Measurements from ENCODE around the gene PRLR. TPM values are rescaled to one million over a fixed set of nuclear protein-coding genes. Genes with fewer than 3 reads are reported as not detected.

Gene PRLR
- total RNA-seq, 1 donor from 2014 or later = 0.93 TPM

DNA sequence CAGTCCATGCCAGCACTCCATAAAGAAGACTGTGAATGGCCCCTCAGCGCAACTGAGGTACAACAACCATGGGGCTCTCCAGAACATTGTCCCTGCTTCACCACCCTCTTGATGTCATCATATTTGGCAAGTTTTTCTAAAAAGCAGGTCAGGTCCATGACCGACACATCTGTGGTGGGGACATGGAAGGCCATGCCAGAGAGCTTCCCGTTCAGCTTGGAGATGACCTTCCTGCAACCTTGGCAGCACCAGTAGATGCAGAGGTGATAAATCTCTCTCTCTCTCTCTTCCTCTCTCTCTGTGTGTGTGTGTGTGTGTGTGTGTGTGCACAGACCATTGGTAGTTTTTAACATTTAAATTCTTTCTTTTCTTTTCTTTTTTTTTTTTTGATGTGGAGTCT lies 147.1 kb downstream of the PRLR start:
- no peak overlapping the region for H3K27ac ChIP-seq (ENCODE audit: low read depth, low read length)
- H3K36me3 ChIP-seq (ENCODE audit: insufficient read depth, low read length) = no peaks in the 10 kb centered on the region
- peaks cover 4% of the 10 kb centered on the region for H3K9me3 Mint-ChIP-seq (ENCODE audit: unreplicated experiment)
- H3K79me2 ChIP-seq (ENCODE audit: insufficient read depth, low read length) = no peaks in the 10 kb centered on the region
- no peaks in the 10 kb centered on the region for H3K36me3 Mint-ChIP-seq (ENCODE audit: low read depth, unreplicated experiment)
- peaks cover 7% of the 10 kb centered on the region for H3K4me1 Mint-ChIP-seq (ENCODE audit: low read depth, unreplicated experiment)
- H3K4me3 ChIP-seq (ENCODE audit: insufficient read depth, low read depth, low read length) = no peak overlapping the region
- no peaks in the 10 kb centered on the region for H3K9me3 ChIP-seq (ENCODE audit: insufficient read depth, low read depth, low read length)
- no peak overlapping the region for H3K4me3 Mint-ChIP-seq (ENCODE audit: unreplicated experiment)
- no peaks in the 10 kb centered on the region for H3K27me3 ChIP-seq (ENCODE audit: insufficient read depth, low read length)
- no peak overlapping the region for H3K4me2 ChIP-seq (ENCODE audit: low read length)
- TF ChIP-seq, protein P1, sequence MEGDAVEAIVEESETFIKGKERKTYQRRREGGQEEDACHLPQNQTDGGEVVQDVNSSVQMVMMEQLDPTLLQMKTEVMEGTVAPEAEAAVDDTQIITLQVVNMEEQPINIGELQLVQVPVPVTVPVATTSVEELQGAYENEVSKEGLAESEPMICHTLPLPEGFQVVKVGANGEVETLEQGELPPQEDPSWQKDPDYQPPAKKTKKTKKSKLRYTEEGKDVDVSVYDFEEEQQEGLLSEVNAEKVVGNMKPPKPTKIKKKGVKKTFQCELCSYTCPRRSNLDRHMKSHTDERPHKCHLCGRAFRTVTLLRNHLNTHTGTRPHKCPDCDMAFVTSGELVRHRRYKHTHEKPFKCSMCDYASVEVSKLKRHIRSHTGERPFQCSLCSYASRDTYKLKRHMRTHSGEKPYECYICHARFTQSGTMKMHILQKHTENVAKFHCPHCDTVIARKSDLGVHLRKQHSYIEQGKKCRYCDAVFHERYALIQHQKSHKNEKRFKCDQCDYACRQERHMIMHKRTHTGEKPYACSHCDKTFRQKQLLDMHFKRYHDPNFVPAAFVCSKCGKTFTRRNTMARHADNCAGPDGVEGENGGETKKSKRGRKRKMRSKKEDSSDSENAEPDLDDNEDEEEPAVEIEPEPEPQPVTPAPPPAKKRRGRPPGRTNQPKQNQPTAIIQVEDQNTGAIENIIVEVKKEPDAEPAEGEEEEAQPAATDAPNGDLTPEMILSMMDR (IDR thresholded peaks at IDR 0.05; ENCODE audit: insufficient read depth, low read depth, low read length) = no peak
- no peak for TF ChIP-seq EZH2 (IDR thresholded peaks at IDR 0.05; ENCODE audit: insufficient read depth, low read length)
- DNase-seq (ENCODE audit: low read depth) (no peak), FAIRE-seq (no peak)
- H3K9ac ChIP-seq (ENCODE audit: low read length) = no peak overlapping the region
- peaks cover 6% of the 10 kb centered on the region for H3K4me1 ChIP-seq (ENCODE audit: insufficient read depth, low read length)
- H2AFZ ChIP-seq (ENCODE audit: low read depth, low read length) = no peak overlapping the region
- H3K27me3 Mint-ChIP-seq (ENCODE audit: low read depth, unreplicated experiment) = peaks cover 14% of the 10 kb centered on the region
- H3K27ac Mint-ChIP-seq (ENCODE audit: unreplicated experiment) = no peak overlapping the region
- no peaks in the 10 kb centered on the region for H4K20me1 ChIP-seq (ENCODE audit: insufficient read depth, low read length)

DNA sequence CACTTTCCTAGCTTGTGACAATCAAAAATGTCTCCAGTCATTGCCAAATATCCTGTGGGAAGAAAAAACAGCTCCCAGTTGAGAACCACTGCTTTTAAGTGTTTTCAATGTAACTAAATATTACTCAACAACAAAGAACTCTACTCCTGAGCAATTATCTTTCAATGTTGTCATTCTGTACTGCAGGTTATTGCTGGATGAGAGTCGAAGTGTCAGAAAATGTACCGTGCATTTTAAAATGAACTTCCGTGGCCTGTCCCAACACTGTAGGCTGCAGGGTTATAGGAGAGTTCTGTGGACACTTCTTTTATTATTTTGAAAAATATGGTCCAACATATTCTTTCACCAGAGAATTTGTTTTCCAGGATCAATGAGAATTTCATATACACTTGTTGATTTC lies 147.8 kb downstream of the PRLR start:
- H3K4me1 ChIP-seq (ENCODE audit: insufficient read depth, low read length) = no peaks in the 10 kb centered on the region
- DNase-seq (ENCODE audit: low read depth) (no peak), FAIRE-seq (no peak)
- no peak overlapping the region for H3K9ac ChIP-seq (ENCODE audit: low read length)
- H3K4me2 ChIP-seq (ENCODE audit: low read length) = no peak overlapping the region
- H3K27ac ChIP-seq (ENCODE audit: low read depth, low read length) = no peak overlapping the region
- H3K79me2 ChIP-seq (ENCODE audit: insufficient read depth, low read length) = no peaks in the 10 kb centered on the region
- H3K27me3 Mint-ChIP-seq (ENCODE audit: low read depth, unreplicated experiment) = peaks cover 14% of the 10 kb centered on the region
- H3K4me1 Mint-ChIP-seq (ENCODE audit: low read depth, unreplicated experiment) = peaks cover 2% of the 10 kb centered on the region
- H3K9me3 Mint-ChIP-seq (ENCODE audit: unreplicated experiment) = peaks cover 4% of the 10 kb centered on the region
- no peaks in the 10 kb centered on the region for H4K20me1 ChIP-seq (ENCODE audit: insufficient read depth, low read length)
- H3K36me3 ChIP-seq (ENCODE audit: insufficient read depth, low read length) = no peaks in the 10 kb centered on the region
- no peak overlapping the region for H3K27ac Mint-ChIP-seq (ENCODE audit: unreplicated experiment)
- H3K4me3 ChIP-seq (ENCODE audit: insufficient read depth, low read depth, low read length) = no peak overlapping the region
- no peak overlapping the region for H2AFZ ChIP-seq (ENCODE audit: low read depth, low read length)
- no peaks in the 10 kb centered on the region for H3K36me3 Mint-ChIP-seq (ENCODE audit: low read depth, unreplicated experiment)
- TF ChIP-seq, protein P1 (IDR thresholded peaks at IDR 0.05; ENCODE audit: insufficient read depth, low read depth, low read length) = no peak
- TF ChIP-seq EZH2 (IDR thresholded peaks at IDR 0.05; ENCODE audit: insufficient read depth, low read length) = no peak
- H3K27me3 ChIP-seq (ENCODE audit: insufficient read depth, low read length) = no peaks in the 10 kb centered on the region
- H3K4me3 Mint-ChIP-seq (ENCODE audit: unreplicated experiment) = no peak overlapping the region
- no peaks in the 10 kb centered on the region for H3K9me3 ChIP-seq (ENCODE audit: insufficient read depth, low read depth, low read length)

DNA sequence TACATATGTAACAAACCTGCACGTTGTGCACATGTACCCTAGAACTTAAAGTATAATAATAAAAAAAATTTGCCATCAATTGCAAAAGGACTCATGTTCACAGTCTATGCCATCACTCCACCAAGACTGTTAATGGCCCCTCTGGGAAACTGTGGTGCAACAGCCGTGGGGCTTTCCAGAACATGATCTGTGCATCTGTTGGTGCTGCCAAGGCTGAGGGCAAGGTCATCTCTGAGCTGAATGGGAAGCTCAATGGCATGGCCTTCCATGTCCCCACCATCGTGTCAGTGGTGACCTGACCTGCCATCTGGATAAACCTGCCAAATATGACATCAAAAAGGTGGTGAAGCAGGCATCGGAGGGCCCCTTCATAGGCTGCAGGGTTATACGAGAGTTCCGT lies 149.2 kb downstream of the PRLR start:
- no peaks in the 10 kb centered on the region for H4K20me1 ChIP-seq (ENCODE audit: insufficient read depth, low read length)
- DNase-seq (ENCODE audit: low read depth) (no peak), FAIRE-seq (no peak)
- H3K27ac Mint-ChIP-seq (ENCODE audit: unreplicated experiment) = no peak overlapping the region
- peaks cover 7% of the 10 kb centered on the region for H3K27me3 Mint-ChIP-seq (ENCODE audit: low read depth, unreplicated experiment)
- no peaks in the 10 kb centered on the region for H3K36me3 ChIP-seq (ENCODE audit: insufficient read depth, low read length)
- no peak overlapping the region for H3K4me2 ChIP-seq (ENCODE audit: low read length)
- H3K4me1 Mint-ChIP-seq (ENCODE audit: low read depth, unreplicated experiment) = no peaks in the 10 kb centered on the region
- H3K4me3 ChIP-seq (ENCODE audit: insufficient read depth, low read depth, low read length) = no peak overlapping the region
- H3K27ac ChIP-seq (ENCODE audit: low read depth, low read length) = no peak overlapping the region
- no peaks in the 10 kb centered on the region for H3K36me3 Mint-ChIP-seq (ENCODE audit: low read depth, unreplicated experiment)
- H2AFZ ChIP-seq (ENCODE audit: low read depth, low read length) = no peak overlapping the region
- H3K9me3 Mint-ChIP-seq (ENCODE audit: unreplicated experiment) = peaks cover 6% of the 10 kb centered on the region
- H3K9me3 ChIP-seq (ENCODE audit: insufficient read depth, low read depth, low read length) = no peaks in the 10 kb centered on the region
- TF ChIP-seq, protein P1 (IDR thresholded peaks at IDR 0.05; ENCODE audit: insufficient read depth, low read depth, low read length) = no peak
- TF ChIP-seq EZH2 (IDR thresholded peaks at IDR 0.05; ENCODE audit: insufficient read depth, low read length) = no peak
- no peak overlapping the region for H3K4me3 Mint-ChIP-seq (ENCODE audit: unreplicated experiment)
- H3K4me1 ChIP-seq (ENCODE audit: insufficient read depth, low read length) = no peaks in the 10 kb centered on the region
- no peak overlapping the region for H3K9ac ChIP-seq (ENCODE audit: low read length)
- H3K79me2 ChIP-seq (ENCODE audit: insufficient read depth, low read length) = no peaks in the 10 kb centered on the region
- H3K27me3 ChIP-seq (ENCODE audit: insufficient read depth, low read length) = no peaks in the 10 kb centered on the region

All from astrocyte (in vitro differentiated cells and primary cell).